BE2C (cell line): Measurements from ENCODE around the gene TNFRSF14. TPM values are rescaled to one million over a fixed set of nuclear protein-coding genes. Genes with fewer than 3 reads are reported as not detected.

Experiments
- DNase-seq: peaks from one replicate; pipeline ENCODE4 v3.0.0-alpha.2; 2020
- H3K27me3 ChIP-seq: fragments of 250-450 bp; sonication (Bioruptor Pico); 2 replicates; pipeline ENCODE4 v1.5.1; 2020; ENCODE audit warnings: mild to moderate bottlenecking
- H3K36me3 ChIP-seq: fragments of 250-450 bp; sonication (Bioruptor Pico); 2 replicates; pipeline ENCODE4 v1.5.1; 2020; ENCODE audit warnings: mild to moderate bottlenecking
- H3K4me1 ChIP-seq: fragments of 250-450 bp; sonication (Bioruptor Pico); 2 replicates; pipeline ENCODE4 v1.5.1; 2020
- H3K4me3 ChIP-seq: 2 replicates; pipeline ENCODE4 v1.5.1; 2011; ENCODE audit warnings: low read depth, low read length
- H3K9me3 ChIP-seq: fragments of 250-450 bp; sonication (Bioruptor Pico); 2 replicates; pipeline ENCODE4 v1.5.1; 2020
- polyA plus RNA-seq: library from polyadenylated mRNA; unstranded; fragments of >200 nt; gene quantifications from one replicate; pipeline ENCODE4 v1.2.1, GENCODE V29; 2012; ENCODE audit warnings: low read depth, missing spikeins; ENCODE audit not compliant: insufficient read length, insufficient read depth
- TF ChIP-seq, protein P1 (sequence below): IDR thresholded peaks from 2 replicates; pipeline ENCODE4 v1.5.1; 2012; ENCODE audit warnings: mild to moderate bottlenecking, low read depth, low read length

TNFRSF14 gene
- 29.5 TPM for polyA plus RNA-seq

DNA sequence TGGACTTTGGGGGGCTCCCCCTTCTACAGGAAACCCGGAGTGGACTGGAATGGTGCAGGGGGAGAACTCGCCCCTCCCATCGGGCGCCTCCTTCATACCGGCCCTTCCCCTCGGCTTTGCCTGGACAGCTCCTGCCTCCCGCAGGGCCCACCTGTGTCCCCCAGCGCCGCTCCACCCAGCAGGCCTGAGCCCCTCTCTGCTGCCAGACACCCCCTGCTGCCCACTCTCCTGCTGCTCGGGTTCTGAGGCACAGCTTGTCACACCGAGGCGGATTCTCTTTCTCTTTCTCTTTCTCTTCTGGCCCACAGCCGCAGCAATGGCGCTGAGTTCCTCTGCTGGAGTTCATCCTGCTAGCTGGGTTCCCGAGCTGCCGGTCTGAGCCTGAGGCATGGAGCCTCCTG is at the start of gene TNFRSF14:
Gene TNFRSF14, plus strand, starts transcription at position 95 of the 401 bp plus-strand sequence. Its CDS starts 294 bp downstream, at position 389.
- Histone ChIP-seq H3K36me3 (no peaks in the 10 kb centered on the region), H3K4me3 (no peak within 1 kb of the TSS; the same call in 1 of the 2 replicates), H3K27me3 (no peaks in the 10 kb centered on the region), H3K4me1 (peaks cover 3% of the 10 kb centered on the region; the same call in 1 of the 2 replicates), H3K9me3 (no peaks in the 10 kb centered on the region)
- TF ChIP-seq, protein P1, sequence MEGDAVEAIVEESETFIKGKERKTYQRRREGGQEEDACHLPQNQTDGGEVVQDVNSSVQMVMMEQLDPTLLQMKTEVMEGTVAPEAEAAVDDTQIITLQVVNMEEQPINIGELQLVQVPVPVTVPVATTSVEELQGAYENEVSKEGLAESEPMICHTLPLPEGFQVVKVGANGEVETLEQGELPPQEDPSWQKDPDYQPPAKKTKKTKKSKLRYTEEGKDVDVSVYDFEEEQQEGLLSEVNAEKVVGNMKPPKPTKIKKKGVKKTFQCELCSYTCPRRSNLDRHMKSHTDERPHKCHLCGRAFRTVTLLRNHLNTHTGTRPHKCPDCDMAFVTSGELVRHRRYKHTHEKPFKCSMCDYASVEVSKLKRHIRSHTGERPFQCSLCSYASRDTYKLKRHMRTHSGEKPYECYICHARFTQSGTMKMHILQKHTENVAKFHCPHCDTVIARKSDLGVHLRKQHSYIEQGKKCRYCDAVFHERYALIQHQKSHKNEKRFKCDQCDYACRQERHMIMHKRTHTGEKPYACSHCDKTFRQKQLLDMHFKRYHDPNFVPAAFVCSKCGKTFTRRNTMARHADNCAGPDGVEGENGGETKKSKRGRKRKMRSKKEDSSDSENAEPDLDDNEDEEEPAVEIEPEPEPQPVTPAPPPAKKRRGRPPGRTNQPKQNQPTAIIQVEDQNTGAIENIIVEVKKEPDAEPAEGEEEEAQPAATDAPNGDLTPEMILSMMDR: no peak
- no peak for DNase-seq

DNA sequence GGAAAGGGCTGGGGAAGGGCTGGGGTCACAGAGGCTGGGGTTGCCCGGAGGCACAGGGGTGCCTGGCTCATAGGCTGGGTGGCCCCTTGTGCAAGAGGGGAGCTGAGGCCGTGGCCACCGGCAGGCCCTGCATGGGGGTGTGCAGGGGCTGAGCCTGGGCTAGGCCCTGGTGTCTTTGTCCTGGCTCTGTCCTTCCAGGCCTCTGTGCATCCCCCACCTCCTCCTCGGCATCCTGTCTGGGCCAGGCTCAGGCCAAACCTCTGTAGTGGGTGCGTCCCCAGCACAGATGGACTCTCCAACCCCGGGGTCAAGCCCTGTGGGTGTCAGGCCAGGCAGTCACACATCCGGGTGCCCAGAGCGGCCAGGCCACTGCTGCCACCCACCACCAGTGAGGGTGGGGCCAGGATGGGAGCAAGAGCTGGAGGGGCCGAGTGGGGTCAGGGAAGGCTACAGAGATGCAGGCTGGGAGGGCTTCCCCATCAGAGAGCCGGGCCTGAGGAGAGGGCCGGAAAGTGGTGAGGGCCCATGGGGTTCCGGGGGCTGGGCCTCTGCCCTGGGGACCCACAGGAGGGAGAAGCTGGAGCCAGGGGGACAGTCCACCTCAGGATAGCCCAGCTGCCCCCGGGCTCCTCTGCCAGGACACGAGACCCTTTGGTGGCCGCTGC is 49.1 kb upstream of the TNFRSF14 start:
- no peak overlapping the region for H3K4me3 ChIP-seq
- no peaks in the 10 kb centered on the region for H3K4me1 ChIP-seq
- no peaks in the 10 kb centered on the region for H3K36me3 ChIP-seq
- TF ChIP-seq, protein P1: no peak
- DNase-seq: no peak
- H3K9me3 ChIP-seq: no peaks in the 10 kb centered on the region
- no peaks in the 10 kb centered on the region for H3K27me3 ChIP-seq

DNA sequence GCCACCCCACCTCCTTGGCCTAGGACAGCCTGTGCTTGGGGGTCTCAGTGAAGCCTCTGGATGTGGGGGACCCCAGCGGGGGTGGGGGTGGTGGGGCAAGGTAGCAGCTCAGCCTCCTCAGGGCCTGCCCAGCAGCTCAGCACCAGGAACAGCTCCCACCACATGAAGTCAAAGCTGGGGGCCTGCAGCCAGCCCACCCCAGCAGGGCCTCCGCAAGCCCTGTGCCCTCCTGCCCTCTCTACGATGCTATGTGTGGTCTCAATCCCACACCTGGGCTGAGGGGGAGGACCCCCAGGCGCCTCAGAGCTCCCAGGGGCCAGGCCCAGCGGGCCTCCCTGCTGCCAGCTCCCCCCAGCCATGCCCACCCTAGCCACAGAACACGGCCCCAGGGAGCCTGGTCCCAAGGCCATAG is 48.4 kb upstream of the TNFRSF14 start:
- Histone ChIP-seq H3K27me3 (no peaks in the 10 kb centered on the region), H3K36me3 (no peaks in the 10 kb centered on the region), H3K4me1 (no peaks in the 10 kb centered on the region), H3K9me3 (no peaks in the 10 kb centered on the region), H3K4me3 (no peak overlapping the region)
- TF ChIP-seq, protein P1: no peak
- DNase-seq: no peak

DNA sequence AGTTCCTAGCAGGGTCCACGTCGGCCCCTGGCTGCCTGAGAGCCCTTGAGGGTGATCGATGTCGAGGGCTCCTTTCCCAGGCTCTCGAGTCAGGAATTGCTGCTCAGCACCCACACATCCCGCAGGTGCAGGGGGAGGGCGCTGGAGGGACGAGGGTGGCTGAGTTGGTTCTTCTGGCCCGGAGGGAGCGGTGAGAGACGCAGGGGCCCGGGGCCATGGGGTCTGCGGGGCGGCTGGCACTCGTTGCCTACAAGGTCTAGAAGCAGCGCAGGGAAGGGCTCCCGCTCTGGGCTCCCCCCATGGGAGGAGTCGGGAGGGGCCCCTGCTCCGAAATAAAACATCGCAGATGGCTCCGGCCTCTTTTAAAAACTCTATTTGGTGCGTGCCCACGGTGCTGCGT is 48.0 kb upstream of the TNFRSF14 start:
- Histone ChIP-seq H3K27me3 (no peaks in the 10 kb centered on the region), H3K4me1 (no peaks in the 10 kb centered on the region), H3K36me3 (no peaks in the 10 kb centered on the region; the same call in 1 of the 2 replicates), H3K4me3 (no peak overlapping the region), H3K9me3 (no peaks in the 10 kb centered on the region)
- TF ChIP-seq, protein P1: no peak
- DNase-seq: no peak

GRCh38 chr1:2508751-2509150 is 47.4 kb upstream of the TNFRSF14 start:
- Histone ChIP-seq H3K4me1 (no peaks in the 10 kb centered on the region), H3K9me3 (no peaks in the 10 kb centered on the region), H3K36me3 (peaks cover 5% of the 10 kb centered on the region; the same call in 1 of the 2 replicates), H3K4me3 (no peak overlapping the region), H3K27me3 (no peaks in the 10 kb centered on the region)
- TF ChIP-seq, protein P1: no peak
- DNase-seq: no peak

- DNase-seq: no peak
- Histone ChIP-seq H3K9me3 (no peaks in the 10 kb centered on the region), H3K4me1 (no peaks in the 10 kb centered on the region), H3K4me3 (no peak overlapping the region), H3K36me3 (peaks cover 9% of the 10 kb centered on the region; the same call in 1 of the 2 replicates), H3K27me3 (no peaks in the 10 kb centered on the region)
- TF ChIP-seq, protein P1: no peak
These were observed 46.6 kb upstream of the TNFRSF14 start for GRCh38 chr1:2509589-2509988.
